Kidney (tissue), 14 donors: ENCODE data around the gene NCSTN. TPM values are rescaled to one million over a fixed set of nuclear protein-coding genes. Genes with fewer than 3 reads are reported as not detected.

Source experiments
- DNase-seq, 5 donors: peaks; one replicate each; pipeline ENCODE4 v3.0.0-alpha.2; 2013 to 2020
- FAIRE-seq: peaks from 2 replicates; lab custom pipeline; 2012; peaks lifted over from hg19 to GRCh38; lab: Jason Lieb, UNC
- H3K27ac ChIP-seq, 2 donors: one replicate each; pipeline ENCODE4 v1.7.0; 2013; ENCODE audit warnings: low read depth in 2 of 2, low read length in 2 of 2, inconsistent platforms in 1 of 2
- H3K27me3 ChIP-seq: one replicate; pipeline ENCODE4 v1.7.1; 2013; ENCODE audit warnings: low read length, inconsistent platforms; ENCODE audit not compliant: control insufficient read depth, insufficient read depth
- H3K36me3 ChIP-seq, 3 donors: one replicate each; pipeline versions ENCODE4 v1.7.0 to v1.7.1; 2013; ENCODE audit warnings: low read length in 3 of 3, control low read depth in 1 of 3, inconsistent platforms in 1 of 3; ENCODE audit not compliant: insufficient read depth in 3 of 3, control insufficient read depth in 2 of 3
- H3K4me1 ChIP-seq, 3 donors: one replicate each; pipeline versions ENCODE4 v1.7.0 to v1.7.1; 2013; ENCODE audit warnings: low read length in 3 of 3, inconsistent platforms in 1 of 3, low read depth in 1 of 3; ENCODE audit not compliant: control insufficient read depth in 2 of 3, insufficient read depth in 2 of 3
- H3K4me3 ChIP-seq, 3 donors: one replicate each; pipeline versions ENCODE4 v1.7.0 to v1.8.1; 2013; ENCODE audit warnings: low read length in 3 of 3, control low read depth in 1 of 3, inconsistent platforms in 1 of 3
- H3K9ac ChIP-seq, 3 donors: one replicate each; pipeline versions ENCODE4 v1.7.0 to v1.7.1; 2013; ENCODE audit warnings: low read length in 3 of 3, control low read depth in 1 of 3, inconsistent platforms in 1 of 3
- H3K9me3 ChIP-seq, 3 donors: one replicate each; pipeline versions ENCODE4 v1.7.0 to v1.7.1; 2013; ENCODE audit warnings: low read length in 3 of 3, control low read depth in 1 of 3, inconsistent platforms in 1 of 3; ENCODE audit not compliant: control insufficient read depth in 2 of 3, insufficient read depth in 1 of 3
- CTCF ChIP-seq: IDR thresholded peaks from 3 replicates; pipeline ENCODE4 v1.5.1; 2012; ENCODE audit warnings: mild to moderate bottlenecking, moderate library complexity, borderline replicate concordance; ENCODE audit not compliant: insufficient read depth; ENCODE audit errors: extremely low read depth
- intact Hi-C: fragments of 100-400 bp; cut with DNase I; formaldehyde crosslinking; loops from one replicate; pipeline ENCODE4 v1.11.1; 2022
- polyA plus RNA-seq: library from polyadenylated mRNA; stranded (reverse); fragments of 350-450 nt; fragmentation: Illumina TruSeq; extraction: RNeasy Lipid Tissue Mini Kit (QIAGEN cat#74804); gene quantifications from one replicate; pipeline ENCODE4 v1.2.3, GENCODE V29; 2014; ENCODE audit warnings: low read depth, low replicate concordance; ENCODE audit not compliant: insufficient read depth
- total RNA-seq: library from RNA; stranded (reverse); fragmentation: NEBNext Ultra II Directional; extraction: Animal tissue kit (Norgen Biotek cat#: 25700); gene quantifications from one replicate; pipeline ENCODE4 v1.2.1, GENCODE V29; 2021
- donor health status: control.
- donor health status: control.
- donor health status: control.
- donor health status: control.
- donor health status: control.
- donor health status: DM: yes; HTN: yes; CAD: no.
- donor health status: Normal renal cell carcinoma (clear cell type).

NCSTN gene
- total and polyA plus RNA-seq, 2 donors from 2014 or later: 73.9 to 109 TPM

GRCh38 chr1:160367516-160367900 lies 24.3 kb downstream of the NCSTN start:
- H3K27me3 ChIP-seq: no peaks in the 10 kb centered on the region
- no peak for DNase-seq
- intact Hi-C loops: no loop called here
- H3K36me3 ChIP-seq: no peaks in the 10 kb centered on the region
- FAIRE-seq: no peak
- H3K9ac ChIP-seq: no peak overlapping the region
- H3K27ac ChIP-seq: no peak overlapping the region
- H3K4me3 ChIP-seq: no peak overlapping the region
- no peak for TF ChIP-seq CTCF
- no peaks in the 10 kb centered on the region for H3K4me1 ChIP-seq
- H3K9me3 ChIP-seq: no peaks in the 10 kb centered on the region

GRCh38 chr1:160367934-160368923 lies 25.0 kb downstream of the NCSTN start:
- Histone ChIP-seq H3K9me3 (no peaks in the 10 kb centered on the region), H3K36me3 (no peaks in the 10 kb centered on the region), H3K27me3 (no peaks in the 10 kb centered on the region), H3K4me3 (no peak overlapping the region), H3K9ac (no peak overlapping the region), H3K4me1 (no peaks in the 10 kb centered on the region), H3K27ac (no peak overlapping the region)
- DNase-seq (no peak), FAIRE-seq (no peak)
- intact Hi-C loops: no loop called here
- TF ChIP-seq CTCF: no peak

DNA sequence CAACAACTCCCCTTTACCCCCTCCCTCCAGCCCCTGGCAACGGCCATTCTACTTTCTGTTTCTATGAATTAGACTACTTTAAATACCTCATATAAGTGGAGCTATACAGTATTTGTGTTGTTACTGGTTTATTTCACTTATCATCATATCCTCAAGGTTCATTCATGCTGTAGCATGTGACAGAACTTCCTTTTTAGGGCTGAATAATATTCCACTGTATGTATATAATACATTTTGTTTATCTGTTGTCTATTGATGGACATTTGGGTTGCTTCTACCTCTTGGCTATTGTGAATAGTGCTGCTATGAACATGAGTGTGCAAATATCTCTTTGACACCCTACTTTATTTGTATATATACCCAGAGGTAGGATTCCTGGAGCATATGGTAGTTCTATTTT lies 25.9 kb downstream of the NCSTN start:
- Histone ChIP-seq H3K36me3 (no peaks in the 10 kb centered on the region), H3K27me3 (no peaks in the 10 kb centered on the region), H3K9ac (no peak overlapping the region), H3K9me3 (no peaks in the 10 kb centered on the region), H3K4me3 (no peak overlapping the region), H3K4me1 (no peaks in the 10 kb centered on the region), H3K27ac (no peak overlapping the region)
- no peak for FAIRE-seq
- DNase-seq: no peak
- intact Hi-C loops: no loop called here
- no peak for TF ChIP-seq CTCF
